WTC11 (cell line): ENCODE results near the gene GUCY1B1.

ENCODE experiments used
- CREM ChIP-seq: sonication (generic); formaldehyde crosslinking; IDR thresholded peaks from 2 replicates; pipeline ENCODE4 v1.8.1; 2022; ENCODE audit warnings: mild to moderate bottlenecking, missing genetic modification reagents, moderate library complexity
- IRF2 ChIP-seq: sonication (generic); formaldehyde crosslinking; IDR thresholded peaks from 2 replicates; pipeline ENCODE4 v1.8.0; 2022; ENCODE audit warnings: low read depth, missing genetic modification reagents, borderline replicate concordance
- NFYB ChIP-seq: sonication (generic); formaldehyde crosslinking; conservative IDR thresholded peaks from 2 replicates; pipeline ENCODE4 v1.8.0; 2022; ENCODE audit warnings: low read depth, missing genetic modification reagents
- NR1H2 ChIP-seq: sonication (generic); formaldehyde crosslinking; IDR thresholded peaks from 2 replicates; pipeline ENCODE4 v1.9.0; 2021; ENCODE audit warnings: mild to moderate bottlenecking, moderate library complexity, missing genetic modification reagents
- ZNF219 ChIP-seq: sonication (generic); formaldehyde crosslinking; IDR thresholded peaks from 2 replicates; pipeline ENCODE4 v1.8.0; 2023; ENCODE audit warnings: missing genetic modification reagents, mild to moderate bottlenecking, borderline replicate concordance
- ZNF317 ChIP-seq: sonication (generic); formaldehyde crosslinking; IDR thresholded peaks from 2 replicates; pipeline ENCODE4 v1.8.1; 2023; ENCODE audit warnings: low read depth, mild to moderate bottlenecking, moderate library complexity, missing genetic modification reagents, borderline replicate concordance
- TF ChIP-seq, protein P1 (sequence below): fragments of 200-600 bp; IDR thresholded peaks from 2 replicates; pipeline ENCODE4 v1.8.0; 2022; ENCODE audit warnings: antibody characterized with exemption
- TF ChIP-seq, protein P2 (sequence below): sonication (generic); formaldehyde crosslinking; IDR thresholded peaks from 2 replicates; pipeline ENCODE4 v1.8.1; 2022; ENCODE audit warnings: missing genetic modification reagents, borderline replicate concordance
- TF ChIP-seq, protein P3 (sequence below): sonication (generic); formaldehyde crosslinking; conservative IDR thresholded peaks from 2 replicates; pipeline ENCODE4 v1.8.1; 2022; ENCODE audit warnings: mild to moderate bottlenecking, missing genetic modification reagents
- TF ChIP-seq, protein P4 (sequence below): sonication (generic); formaldehyde crosslinking; IDR thresholded peaks from 2 replicates; pipeline ENCODE4 v1.8.1; 2022; ENCODE audit warnings: low read depth, missing genetic modification reagents, borderline replicate concordance

DNA sequence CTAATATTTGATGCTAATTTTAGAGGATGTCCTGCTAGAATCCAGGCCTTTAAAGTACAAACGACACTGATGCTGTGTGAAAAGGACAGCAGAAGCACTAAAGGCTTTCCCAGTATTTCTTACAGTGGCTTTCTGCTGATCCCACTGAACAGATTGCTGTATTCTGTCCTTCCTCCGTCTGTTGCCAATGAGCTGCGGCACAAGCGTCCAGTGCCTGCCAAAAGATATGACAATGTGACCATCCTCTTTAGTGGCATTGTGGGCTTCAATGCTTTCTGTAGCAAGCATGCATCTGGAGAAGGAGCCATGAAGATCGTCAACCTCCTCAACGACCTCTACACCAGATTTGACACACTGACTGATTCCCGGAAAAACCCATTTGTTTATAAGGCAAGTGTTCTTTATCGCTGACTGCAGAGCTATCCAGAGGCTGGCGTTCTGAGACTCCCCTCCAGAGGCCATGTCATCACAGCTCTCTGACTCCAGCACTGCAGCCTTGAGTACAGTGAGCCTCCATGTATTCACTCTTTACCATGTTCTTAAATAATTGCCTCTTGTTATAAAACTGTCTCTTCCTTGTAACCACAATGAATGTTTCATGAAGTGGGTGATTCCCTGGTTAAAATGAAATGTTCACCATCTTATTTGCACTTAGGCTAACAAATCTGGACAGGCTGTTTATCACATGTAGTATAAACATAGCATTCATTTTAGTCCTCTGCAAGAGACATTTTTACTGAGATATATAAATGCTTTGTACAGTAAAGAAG lies 43.6 kb downstream of the GUCY1B1 start:
- TF ChIP-seq CREM (CRISPR knock-in tag) (no peak), NFYB (CRISPR knock-in tag) (no peak), ZNF219 (CRISPR knock-in tag) (no peak), ZNF317 (CRISPR knock-in tag) (no peak), IRF2 (CRISPR knock-in tag) (no peak), NR1H2 (CRISPR knock-in tag) (no peak)
- TF ChIP-seq, protein P1, sequence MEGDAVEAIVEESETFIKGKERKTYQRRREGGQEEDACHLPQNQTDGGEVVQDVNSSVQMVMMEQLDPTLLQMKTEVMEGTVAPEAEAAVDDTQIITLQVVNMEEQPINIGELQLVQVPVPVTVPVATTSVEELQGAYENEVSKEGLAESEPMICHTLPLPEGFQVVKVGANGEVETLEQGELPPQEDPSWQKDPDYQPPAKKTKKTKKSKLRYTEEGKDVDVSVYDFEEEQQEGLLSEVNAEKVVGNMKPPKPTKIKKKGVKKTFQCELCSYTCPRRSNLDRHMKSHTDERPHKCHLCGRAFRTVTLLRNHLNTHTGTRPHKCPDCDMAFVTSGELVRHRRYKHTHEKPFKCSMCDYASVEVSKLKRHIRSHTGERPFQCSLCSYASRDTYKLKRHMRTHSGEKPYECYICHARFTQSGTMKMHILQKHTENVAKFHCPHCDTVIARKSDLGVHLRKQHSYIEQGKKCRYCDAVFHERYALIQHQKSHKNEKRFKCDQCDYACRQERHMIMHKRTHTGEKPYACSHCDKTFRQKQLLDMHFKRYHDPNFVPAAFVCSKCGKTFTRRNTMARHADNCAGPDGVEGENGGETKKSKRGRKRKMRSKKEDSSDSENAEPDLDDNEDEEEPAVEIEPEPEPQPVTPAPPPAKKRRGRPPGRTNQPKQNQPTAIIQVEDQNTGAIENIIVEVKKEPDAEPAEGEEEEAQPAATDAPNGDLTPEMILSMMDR: no peak
- TF ChIP-seq, protein P2, sequence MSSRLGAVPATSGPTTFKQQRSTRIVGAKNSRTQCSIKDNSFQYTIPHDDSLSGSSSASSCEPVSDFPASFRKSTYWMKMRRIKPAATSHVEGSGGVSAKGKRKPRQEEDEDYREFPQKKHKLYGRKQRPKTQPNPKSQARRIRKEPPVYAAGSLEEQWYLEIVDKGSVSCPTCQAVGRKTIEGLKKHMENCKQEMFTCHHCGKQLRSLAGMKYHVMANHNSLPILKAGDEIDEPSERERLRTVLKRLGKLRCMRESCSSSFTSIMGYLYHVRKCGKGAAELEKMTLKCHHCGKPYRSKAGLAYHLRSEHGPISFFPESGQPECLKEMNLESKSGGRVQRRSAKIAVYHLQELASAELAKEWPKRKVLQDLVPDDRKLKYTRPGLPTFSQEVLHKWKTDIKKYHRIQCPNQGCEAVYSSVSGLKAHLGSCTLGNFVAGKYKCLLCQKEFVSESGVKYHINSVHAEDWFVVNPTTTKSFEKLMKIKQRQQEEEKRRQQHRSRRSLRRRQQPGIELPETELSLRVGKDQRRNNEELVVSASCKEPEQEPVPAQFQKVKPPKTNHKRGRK (CRISPR knock-in tag): no peak
- TF ChIP-seq, protein P3, sequence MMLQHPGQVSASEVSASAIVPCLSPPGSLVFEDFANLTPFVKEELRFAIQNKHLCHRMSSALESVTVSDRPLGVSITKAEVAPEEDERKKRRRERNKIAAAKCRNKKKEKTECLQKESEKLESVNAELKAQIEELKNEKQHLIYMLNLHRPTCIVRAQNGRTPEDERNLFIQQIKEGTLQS (CRISPR knock-in tag): no peak
- TF ChIP-seq, protein P4, sequence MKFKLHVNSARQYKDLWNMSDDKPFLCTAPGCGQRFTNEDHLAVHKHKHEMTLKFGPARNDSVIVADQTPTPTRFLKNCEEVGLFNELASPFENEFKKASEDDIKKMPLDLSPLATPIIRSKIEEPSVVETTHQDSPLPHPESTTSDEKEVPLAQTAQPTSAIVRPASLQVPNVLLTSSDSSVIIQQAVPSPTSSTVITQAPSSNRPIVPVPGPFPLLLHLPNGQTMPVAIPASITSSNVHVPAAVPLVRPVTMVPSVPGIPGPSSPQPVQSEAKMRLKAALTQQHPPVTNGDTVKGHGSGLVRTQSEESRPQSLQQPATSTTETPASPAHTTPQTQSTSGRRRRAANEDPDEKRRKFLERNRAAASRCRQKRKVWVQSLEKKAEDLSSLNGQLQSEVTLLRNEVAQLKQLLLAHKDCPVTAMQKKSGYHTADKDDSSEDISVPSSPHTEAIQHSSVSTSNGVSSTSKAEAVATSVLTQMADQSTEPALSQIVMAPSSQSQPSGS: no peak
